Stomach (tissue), 9 donors: ENCODE results near the gene GOLGA3. TPM values are rescaled to one million over a fixed set of nuclear protein-coding genes. Genes with fewer than 3 reads are reported as not detected.
A peak's percentile ranks its signal among the peaks of the same experiment; 100 is the strongest.

Experiments
- DNase-seq, 2 donors: peaks; one replicate each; pipeline versions ENCODE4 v3.0.0 to v3.0.0-alpha.2; 2013 to 2019
- H3K27ac ChIP-seq, 5 donors: fragments of 200-600 bp in 4 of 5; sonication (generic) in 4 of 5; one replicate each; pipeline ENCODE4 v1.5.1; 2013 to 2019; ENCODE audit warnings: mild to moderate bottlenecking in 1 of 5, moderate library complexity in 1 of 5
- H3K27me3 ChIP-seq, 3 donors: fragments of 200-600 bp; sonication (generic); one replicate each; pipeline ENCODE4 v1.5.1; 2017 to 2019; ENCODE audit warnings: mixed run types in 1 of 3
- H3K36me3 ChIP-seq, 4 donors: fragments of 200-600 bp; sonication (generic); 1 replicate in 3 of 4; 2 replicates in 1 of 4; pipeline ENCODE4 v1.5.1; 2016 to 2019
- H3K4me1 ChIP-seq, 4 donors: fragments of 200-600 bp; sonication (generic); one replicate each; pipeline ENCODE4 v1.5.1; 2016 to 2019
- H3K4me3 ChIP-seq, 4 donors: fragments of 200-600 bp; sonication (generic) in 3 of 4; one replicate each; pipeline ENCODE4 v1.5.1; 2016 to 2019; ENCODE audit warnings: mild to moderate bottlenecking in 1 of 4
- H3K9me3 ChIP-seq, 4 donors: fragments of 200-600 bp; sonication (generic); one replicate each; pipeline ENCODE4 v1.5.1; 2016 to 2019
- CTCF ChIP-seq, 7 experiments: fragments of 450-650 bp in 4 of 7; fragments of 200-600 bp in 3 of 7; sonication (generic) in 3 of 7; IDR thresholded peaks; one replicate each; pipeline ENCODE4 v1.5.1; 2016 to 2019; ENCODE audit warnings: antibody characterized with exemption in 7 of 7, control low read depth in 2 of 7, mild to moderate bottlenecking in 1 of 7
- EP300 ChIP-seq: sonication (generic); formaldehyde crosslinking; IDR thresholded peaks from one replicate; pipeline ENCODE4 v1.6.1; 2017; ENCODE audit warnings: antibody characterized with exemption
- POLR2A ChIP-seq, 4 donors: fragments of 450-650 bp; IDR thresholded peaks; one replicate each; pipeline ENCODE4 v1.6.1; 2016; ENCODE audit warnings: antibody characterized with exemption in 4 of 4, control low read depth in 2 of 4, mild to moderate bottlenecking in 1 of 4, moderate library complexity in 1 of 4
- POLR2AphosphoS5 ChIP-seq, 3 donors: sonication (generic); formaldehyde crosslinking; IDR thresholded peaks; one replicate each; pipeline ENCODE4 v1.6.1; 2016; ENCODE audit warnings: antibody characterized with exemption in 3 of 3
- WGBS, 5 donors: extraction: QIAGEN DNeasy Blood & Tissue Kit in 3 of 5; methylation state at CpG; one replicate each; pipeline versions ENCODE4 v1.1.5 to v1.1.7; 2013 to 2018; 5-methylcytosine and 5-hydroxymethylcytosine counted together
- intact Hi-C: fragments of 100-400 bp; cut with DNase I; formaldehyde crosslinking; loops from one replicate; pipeline ENCODE4 v1.15.1; 2023; ENCODE audit warnings: low total_unique reads
- polyA plus RNA-seq, 3 donors: library from polyadenylated mRNA; stranded (reverse); fragments of 200-250 nt; gene quantifications; one replicate each; pipeline ENCODE4 v1.2.3, GENCODE V29; 2013
- total RNA-seq, 5 donors: library from RNA; depleted of rRNA; stranded (reverse); fragments of >200 nt; gene quantifications; one replicate each; pipeline versions ENCODE4 v1.1.0 to v1.2.3, GENCODE V29; 2014 to 2016
- donor health status: healthy with polysubstance abuse.
- donor health status: Bipolar disorder and iron deficiency.
- donor health status: healthy.

The GOLGA3 gene
- total and polyA plus RNA-seq, 8 donors = 8.8 to 204 (median 55.3) TPM

GRCh38 chr12:132825089-132825488 lies 3.6 kb downstream of the GOLGA3 start:
- TF ChIP-seq CTCF (IDR thresholded peaks at IDR 0.05) (no peak), POLR2AphosphoS5 (IDR thresholded peaks at IDR 0.05) (no peak), POLR2A (IDR thresholded peaks at IDR 0.05) (no peak), EP300 (no peak)
- peaks cover 22 to 72% (median 68%) of the 10 kb centered on the region in 4 donors for H3K36me3 ChIP-seq
- no peak for DNase-seq
- 90 to 95% (median 94%) methylated on average over 18 of the region's 18 CpGs for WGBS, 5 donors
- no peaks in the 10 kb centered on the region for H3K9me3 ChIP-seq
- H3K4me1 ChIP-seq = peaks cover 16 to 59% (median 39%) of the 10 kb centered on the region in 4 donors
- no peaks in the 10 kb centered on the region for H3K27me3 ChIP-seq
- no peak overlapping the region for H3K4me3 ChIP-seq
- H3K27ac ChIP-seq = peak overlapping the region in 1 of 5 donors; percentile 43
- intact Hi-C loops = loop anchor here (10.0 kb wide), 1 partner anchor 60 kb away; the partner anchor contains the start of gene CHFR

GRCh38 chr12:132824053-132824452 lies 4.6 kb downstream of the GOLGA3 start:
- TF ChIP-seq EP300 (no peak), CTCF (IDR thresholded peaks at IDR 0.05) (no peak), POLR2A (IDR thresholded peaks at IDR 0.05) (no peak), POLR2AphosphoS5 (IDR thresholded peaks at IDR 0.05) (no peak)
- H3K9me3 ChIP-seq = no peaks in the 10 kb centered on the region
- H3K27ac ChIP-seq = peak overlapping the region in 3 of 5 donors; percentile 12 to 27 (median 16)
- no peaks in the 10 kb centered on the region for H3K27me3 ChIP-seq
- intact Hi-C loops = loop anchor here (10.0 kb wide), 1 partner anchor 61 kb away; the partner anchor contains the start of gene CHFR
- WGBS, 5 donors = 67 to 85% (median 81%) methylated on average over 7 of the region's 7 CpGs
- H3K4me3 ChIP-seq = no peak overlapping the region
- DNase-seq = no peak
- H3K36me3 ChIP-seq = peaks cover 31 to 83% (median 79%) of the 10 kb centered on the region in 4 donors
- H3K4me1 ChIP-seq = peaks cover 16 to 53% (median 36%) of the 10 kb centered on the region in 4 donors

- H3K9me3 ChIP-seq = no peaks in the 10 kb centered on the region
Measured at GRCh38 chr12:132818562-132818961, 10.1 kb downstream of the GOLGA3 start.

GRCh38 chr12:132814232-132814631 lies 14.4 kb downstream of the GOLGA3 start:
- H3K9me3 ChIP-seq = no peaks in the 10 kb centered on the region
- TF ChIP-seq CTCF (IDR thresholded peaks at IDR 0.05) (no peak), EP300 (no peak), POLR2AphosphoS5 (IDR thresholded peaks at IDR 0.05) (no peak), POLR2A (IDR thresholded peaks at IDR 0.05) (no peak)
- H3K4me1 ChIP-seq = no peaks in the 10 kb centered on the region
- DNase-seq = no peak
- no peak overlapping the region for H3K4me3 ChIP-seq
- peaks cover 76 to 94% (median 88%) of the 10 kb centered on the region in 4 donors for H3K36me3 ChIP-seq
- 97 to 100% (median 98%) methylated on average over 12 to 21 of the region's 21 CpGs for WGBS, 5 donors
- no peak overlapping the region for H3K27ac ChIP-seq
- intact Hi-C loops = no loop called here
- no peaks in the 10 kb centered on the region for H3K27me3 ChIP-seq

More at GRCh38 chr12:132818562-132818961, 10.1 kb downstream of the GOLGA3 start:
- intact Hi-C loops = no loop called here
- TF ChIP-seq POLR2AphosphoS5 (IDR thresholded peaks at IDR 0.05) = no peak
- no peak for TF ChIP-seq POLR2A (IDR thresholded peaks at IDR 0.05)
- no peak for TF ChIP-seq CTCF (IDR thresholded peaks at IDR 0.05)
- no peak for TF ChIP-seq EP300
- Histone ChIP-seq H3K27ac (no peak overlapping the region), H3K27me3 (no peaks in the 10 kb centered on the region), H3K4me3 (no peak overlapping the region), H3K36me3 (peaks cover 57 to 93% (median 90%) of the 10 kb centered on the region in 4 donors), H3K4me1 (peaks cover 0 to 7% (median 0%) of the 10 kb centered on the region in 4 donors)
- no peak for DNase-seq
- WGBS, 5 donors = 88 to 94% (median 91%) methylated on average over 8 of the region's 8 CpGs
